G401 (cell line): ENCODE results near the gene RGS7BP. TPM values are rescaled to one million over a fixed set of nuclear protein-coding genes. Genes with fewer than 3 reads are reported as not detected.
A peak's percentile ranks its signal among the peaks of the same experiment; 100 is the strongest.

Source experiments
- DNase-seq: peaks from one replicate; pipeline ENCODE4 v3.0.0-alpha.2; 2015; ENCODE audit warnings: low spot score
- in situ Hi-C: cut with HindIII; loops from 2 replicates; pipeline ENCODE4 v1.10.0; 2016; ENCODE audit warnings: low sequenced_read_pairs, mixed read lengths
- total RNA-seq: library from RNA; depleted of rRNA; stranded (reverse); fragments of >200 nt; shearing (Covaris generic); gene quantifications from 2 replicates; pipeline ENCODE4 v1.2.3, GENCODE V29; 2014; rRNA removed

The RGS7BP gene
- total RNA-seq, 1 experiment from 2014 or later = not detected

DNA sequence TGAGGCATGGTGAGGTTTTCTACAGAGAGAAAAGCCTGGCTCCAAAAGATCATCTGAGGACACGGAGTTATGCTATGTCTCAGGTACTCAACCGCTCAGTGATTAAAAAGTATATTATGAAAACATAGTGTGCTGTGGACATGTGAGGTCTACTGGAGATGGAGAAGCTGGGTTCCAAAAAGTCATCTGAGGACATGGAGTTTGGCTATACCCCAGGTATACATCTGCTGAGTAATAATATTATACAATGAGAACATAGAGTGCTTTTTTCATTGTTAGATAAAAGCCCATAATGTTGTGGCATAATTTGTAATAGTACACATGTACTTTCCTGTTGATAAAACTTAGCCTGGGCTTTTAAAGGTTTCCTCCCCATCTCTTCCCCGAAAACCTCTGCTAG, 113.8 kb downstream of the RGS7BP start:
- in situ Hi-C loops = no loop called here
- DNase-seq = no peak

DNA sequence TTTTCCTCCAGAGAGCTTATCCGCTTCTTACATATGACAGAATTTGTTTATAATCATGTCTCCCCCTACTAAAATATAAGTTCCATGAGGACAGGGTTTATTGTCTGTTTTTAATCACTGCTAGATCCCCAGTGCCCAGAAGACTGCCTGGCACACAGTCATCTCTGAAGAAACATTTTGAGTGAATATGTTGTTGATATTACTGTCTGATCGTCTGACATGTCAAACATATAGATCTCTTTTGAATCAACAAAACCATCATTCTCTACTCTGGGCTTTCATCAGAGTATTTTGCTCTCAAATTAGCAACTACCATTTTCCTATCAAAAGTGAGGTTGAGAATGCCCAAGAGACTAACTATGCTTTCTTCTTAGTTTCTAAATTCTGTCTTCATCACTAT, 117.2 kb downstream of the RGS7BP start:
- in situ Hi-C loops = no loop called here
- no peak for DNase-seq

DNA sequence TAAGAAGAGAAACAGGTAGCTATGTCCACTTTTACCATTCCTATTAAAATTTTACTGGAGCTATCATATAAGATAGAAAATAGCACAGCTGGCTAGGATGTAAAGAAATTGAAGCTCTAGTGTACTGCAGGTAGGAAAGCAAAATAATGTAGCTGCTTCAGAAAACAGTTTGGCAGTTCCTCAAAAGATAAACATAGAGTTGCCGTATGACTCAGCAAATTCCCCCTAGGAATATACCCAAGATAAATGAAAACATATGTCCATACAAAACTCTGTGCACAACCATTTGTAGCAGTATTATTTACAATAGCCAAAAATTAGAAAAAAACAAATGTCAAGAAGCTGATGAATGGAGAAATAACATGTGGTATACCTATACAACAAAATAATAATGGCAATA, 119.9 kb downstream of the RGS7BP start:
- DNase-seq = no peak
- in situ Hi-C loops = no loop called here

DNA sequence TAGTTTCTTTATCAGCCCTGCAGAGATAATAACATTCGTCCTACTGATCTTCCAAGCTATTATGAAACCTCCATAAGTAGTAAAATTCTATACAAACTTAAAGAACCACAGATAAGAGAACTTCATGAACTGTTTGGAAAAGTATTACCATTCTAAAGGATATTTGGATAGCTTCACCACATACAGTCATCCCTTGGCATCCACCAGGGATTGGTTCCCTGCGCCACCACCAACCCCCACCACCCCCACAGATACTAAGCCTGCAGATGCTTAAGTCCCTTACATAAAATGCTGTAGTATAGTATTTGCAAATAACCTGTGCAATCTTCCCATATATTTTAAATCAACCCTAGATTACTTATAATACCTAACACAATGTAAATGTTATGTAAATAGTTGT, 123.1 kb downstream of the RGS7BP start:
- in situ Hi-C loops = no loop called here

DNA sequence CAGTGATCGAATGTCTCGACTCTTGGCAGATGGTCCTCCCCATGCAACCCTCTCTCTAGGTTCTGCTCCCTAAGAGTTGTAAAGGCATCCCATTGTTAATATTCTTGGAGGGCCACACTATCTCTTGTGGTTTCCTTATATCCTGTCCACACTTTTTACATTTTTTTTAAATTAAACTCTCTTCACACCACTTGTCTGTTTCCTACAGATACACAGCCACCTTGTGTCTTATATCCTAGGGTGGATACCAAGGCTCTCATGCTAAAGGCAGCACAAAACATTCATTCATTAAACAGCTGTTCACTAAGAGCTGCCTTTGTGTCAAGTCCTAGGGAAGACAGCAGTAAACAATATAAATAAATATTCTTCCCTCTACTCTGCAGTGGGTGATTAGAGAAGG, 124.0 kb downstream of the RGS7BP start:
- no peak for DNase-seq
- in situ Hi-C loops = no loop called here

More for the DNA sequence above, 123.1 kb downstream of the RGS7BP start:
- DNase-seq = no peak

DNA sequence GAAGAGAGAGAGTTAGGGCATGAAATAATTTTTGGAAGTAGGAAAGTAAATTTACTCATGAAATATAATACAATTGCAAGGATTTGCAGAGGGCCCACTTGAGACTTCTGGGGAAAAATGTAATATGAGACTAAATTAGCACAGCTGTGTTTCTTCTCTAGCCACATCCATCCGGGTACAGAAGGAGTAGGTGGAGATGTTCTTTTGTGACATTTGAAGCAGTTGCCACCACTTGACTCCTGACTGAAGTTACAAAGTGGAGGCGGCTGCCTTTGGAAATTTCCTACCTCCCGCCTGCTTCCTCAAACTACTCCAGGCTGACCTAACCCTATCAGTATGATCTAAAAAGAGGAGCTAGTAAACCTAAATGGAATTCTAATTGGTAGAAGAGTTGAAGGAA, 126.4 kb downstream of the RGS7BP start:
- DNase-seq = no peak
- in situ Hi-C loops = no loop called here

DNA sequence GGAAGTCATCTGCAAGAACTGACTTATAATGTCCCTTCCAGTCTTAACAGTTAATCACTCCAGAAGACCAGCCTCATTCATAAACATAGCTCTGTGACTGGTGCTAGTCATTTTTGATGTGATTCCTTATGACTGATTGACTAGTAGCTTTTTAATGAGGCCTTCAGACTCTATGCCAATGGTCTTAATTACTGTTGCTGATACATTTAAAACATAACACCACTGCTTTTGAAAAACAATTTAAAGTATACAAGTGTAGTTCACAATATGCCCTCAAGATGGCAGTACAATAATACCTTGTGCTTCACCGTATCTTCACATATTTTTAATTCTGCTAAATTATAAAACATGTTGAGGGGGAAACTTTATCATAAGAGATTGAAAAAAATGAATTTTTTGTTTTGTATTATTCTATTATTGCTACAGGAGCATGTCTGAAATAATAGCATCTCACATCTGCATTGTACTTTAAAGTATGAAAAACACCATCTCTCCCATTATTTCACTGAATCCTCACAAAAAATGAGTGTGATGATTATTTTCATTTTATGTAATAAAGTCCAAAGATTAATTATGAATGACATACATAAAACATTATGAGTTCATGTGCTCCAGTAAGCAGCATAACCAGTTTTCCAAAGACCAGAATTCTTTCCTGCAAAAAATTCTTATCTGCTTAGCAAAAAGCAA, 129.3 kb downstream of the RGS7BP start:
- DNase-seq = peak; percentile 32
- in situ Hi-C loops = no loop called here

DNA sequence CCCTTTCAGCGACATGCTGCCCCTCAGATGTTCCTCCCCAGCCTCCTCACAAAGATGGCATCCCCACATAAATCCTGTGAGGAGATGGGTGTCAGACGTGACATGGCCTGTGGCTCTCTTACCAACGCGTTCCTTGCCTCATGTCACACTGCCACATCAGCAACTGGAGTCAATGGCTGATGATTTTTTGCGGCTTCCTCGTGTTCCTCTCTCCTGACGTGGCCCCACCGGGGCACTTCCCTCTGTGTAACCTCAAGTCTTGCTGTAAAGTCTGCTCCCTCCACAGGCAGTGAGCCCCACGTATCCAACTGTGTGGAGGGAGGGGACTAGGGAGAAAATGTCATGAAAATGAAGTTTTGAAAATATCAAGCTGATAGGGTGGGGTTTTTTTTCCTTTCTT, 131.3 kb downstream of the RGS7BP start:
- no peak for DNase-seq
- in situ Hi-C loops = no loop called here

DNA sequence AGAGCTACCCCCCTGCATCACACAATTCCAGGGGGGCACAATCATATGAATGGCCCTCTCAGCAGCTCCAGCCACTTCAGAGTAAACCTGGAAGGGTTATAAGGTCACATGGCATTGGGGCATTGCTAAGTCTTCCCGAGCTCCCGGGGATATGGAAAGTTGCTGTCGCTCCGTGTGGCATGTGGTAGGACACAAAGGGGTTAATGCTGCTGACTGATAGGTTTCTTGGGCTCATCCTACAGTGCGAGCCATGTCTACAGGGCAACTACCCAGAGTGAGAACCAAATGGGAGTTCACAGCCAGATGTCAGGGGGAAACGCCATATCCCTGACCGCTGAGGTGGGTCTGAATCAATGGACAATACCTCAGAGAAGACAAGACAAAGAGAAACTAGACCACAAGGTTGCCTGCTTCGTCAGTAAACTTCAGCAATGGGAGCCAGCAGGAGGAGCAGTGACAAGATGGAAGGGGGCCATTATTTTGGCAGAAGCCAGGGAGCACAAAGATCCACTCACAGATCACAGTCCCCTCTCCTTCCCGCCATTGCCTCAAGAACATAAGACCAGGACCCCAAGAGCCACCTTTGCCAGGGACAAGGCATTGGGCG, 132.1 kb downstream of the RGS7BP start:
- no peak for DNase-seq
- in situ Hi-C loops = no loop called here

DNA sequence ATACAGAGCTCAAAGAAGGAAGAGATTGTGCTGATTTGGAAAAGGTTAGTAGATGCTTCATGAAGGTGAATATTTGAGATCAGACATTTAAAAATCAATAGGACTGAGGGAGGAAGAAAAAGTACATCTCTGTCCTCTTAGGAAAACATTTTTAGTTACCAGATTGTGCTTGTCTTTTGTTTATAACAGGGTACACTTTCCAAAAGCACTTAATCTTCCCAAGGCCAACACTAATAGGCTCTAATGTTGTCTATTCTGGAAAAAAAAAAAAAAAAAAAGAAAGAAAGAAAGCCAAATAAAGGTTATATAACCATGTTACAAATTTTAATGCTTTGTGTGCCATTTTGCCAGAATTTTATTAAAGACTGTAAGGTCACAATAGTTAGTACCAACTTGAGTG, 139.0 kb downstream of the RGS7BP start:
- in situ Hi-C loops = no loop called here

DNA sequence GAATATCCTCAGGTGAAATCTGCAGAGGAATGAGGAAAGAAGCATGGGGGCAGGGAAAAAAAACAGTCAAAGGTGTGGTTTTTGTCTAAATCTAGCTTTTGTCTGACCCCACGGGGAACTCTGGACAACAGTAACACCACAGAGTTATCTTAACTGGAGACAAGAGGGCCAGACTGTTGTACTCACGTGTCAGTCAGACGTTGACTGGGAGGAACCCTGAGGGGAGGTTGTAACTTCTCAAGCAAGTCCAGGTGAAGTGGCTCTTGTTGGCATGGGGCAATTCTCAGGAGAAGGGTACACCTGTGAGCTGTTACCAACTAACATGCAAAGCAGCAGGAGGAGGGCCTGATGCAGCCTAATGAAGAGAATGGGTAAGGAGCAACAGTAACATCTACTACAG, 140.4 kb downstream of the RGS7BP start:
- no peak for DNase-seq
- in situ Hi-C loops = no loop called here

More for the DNA sequence above, 139.0 kb downstream of the RGS7BP start:
- DNase-seq = no peak

DNA sequence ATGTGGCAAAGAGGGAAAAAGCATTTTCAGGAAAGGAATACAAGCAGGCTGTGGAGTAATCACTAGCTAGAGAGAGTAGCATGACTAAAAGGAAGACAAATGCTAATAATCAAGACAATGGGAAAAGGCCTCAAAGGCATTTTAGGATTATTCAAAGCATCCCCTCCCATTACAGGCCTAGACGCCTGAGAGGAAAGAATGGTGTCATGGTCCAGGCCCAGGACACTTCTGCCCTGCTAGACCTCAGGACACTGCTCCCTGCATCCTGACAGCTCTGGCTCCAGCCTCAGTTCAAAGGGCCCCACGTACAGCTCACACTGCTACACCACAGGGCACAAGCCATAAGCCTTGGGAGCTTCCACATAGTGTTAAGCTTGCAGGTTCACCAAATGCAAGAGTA, 143.7 kb downstream of the RGS7BP start:
- no peak for DNase-seq
- in situ Hi-C loops = no loop called here

DNA sequence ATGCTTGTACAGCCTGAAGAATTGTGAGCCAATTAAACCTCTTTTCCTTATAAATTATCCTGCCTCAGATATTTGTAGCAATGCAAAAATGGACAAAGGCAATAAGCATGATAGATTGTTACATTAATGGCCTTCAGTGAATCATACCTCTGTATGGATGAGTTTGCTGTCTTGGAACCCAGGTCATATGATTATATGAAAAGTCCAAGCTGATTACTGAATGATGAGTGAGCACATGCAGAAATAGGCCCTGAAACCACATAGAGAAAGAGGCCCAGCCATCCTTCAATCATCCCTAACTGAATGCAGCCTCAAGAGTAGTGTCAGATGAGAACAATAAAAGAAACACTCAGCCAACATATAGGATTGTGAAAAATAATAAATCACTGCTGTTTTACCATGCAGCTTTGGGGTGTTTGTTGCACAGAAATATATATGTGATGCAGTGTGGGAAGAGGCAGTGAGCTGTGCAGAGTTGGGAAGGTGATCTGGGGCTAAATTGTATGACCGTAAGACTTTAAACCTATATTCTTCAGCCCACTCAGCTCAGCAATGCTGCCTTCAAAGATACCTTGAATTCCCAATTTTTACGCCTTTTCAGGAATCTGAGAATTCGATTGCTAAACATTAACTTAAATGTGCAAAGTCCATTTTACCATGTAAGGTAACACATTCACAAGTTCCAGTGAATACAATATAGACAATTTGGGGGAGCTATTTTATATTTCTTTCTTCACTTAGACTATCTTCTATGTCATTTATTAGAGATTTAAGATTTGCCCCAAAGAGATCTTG, 148.1 kb downstream of the RGS7BP start:
- in situ Hi-C loops = no loop called here
- DNase-seq = no peak

DNA sequence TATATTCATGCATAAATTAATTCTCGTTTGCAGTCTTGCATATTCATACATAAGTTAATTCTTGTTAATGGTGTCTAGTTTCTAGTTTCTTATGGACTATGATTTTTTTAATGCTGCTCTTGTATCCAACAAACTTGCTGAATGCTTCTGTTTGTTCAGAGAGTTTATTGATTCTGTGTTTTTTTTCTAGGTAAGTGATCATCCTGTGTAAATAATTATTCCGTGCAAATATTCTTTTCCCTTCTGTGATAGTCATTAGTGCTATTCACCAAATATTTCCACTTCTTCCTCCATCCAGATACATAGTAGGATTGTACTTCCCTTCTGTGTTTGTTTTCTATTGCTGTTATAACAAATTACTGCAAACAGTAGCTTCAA, 148.7 kb downstream of the RGS7BP start:
- DNase-seq = no peak
- in situ Hi-C loops = no loop called here

DNA sequence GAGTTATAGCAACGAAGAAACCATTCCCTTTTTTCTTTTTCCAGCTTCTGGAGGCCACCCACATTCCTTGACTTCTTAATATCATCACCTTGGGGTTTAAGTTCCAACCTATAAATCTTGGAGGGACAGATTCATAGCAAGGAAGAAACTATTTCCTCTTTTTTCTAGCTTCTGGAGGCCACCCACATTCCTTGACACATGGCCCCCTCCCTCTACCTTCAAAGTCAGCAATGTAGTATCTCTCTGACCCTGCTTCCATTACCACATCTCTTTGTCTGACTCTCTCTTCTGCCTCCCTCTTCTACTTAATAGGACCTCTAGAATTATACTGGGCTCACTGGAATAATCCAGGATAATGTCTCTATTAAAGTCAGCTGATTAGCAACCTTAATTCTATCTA, 149.8 kb downstream of the RGS7BP start:
- no peak for DNase-seq
- in situ Hi-C loops = no loop called here

DNA sequence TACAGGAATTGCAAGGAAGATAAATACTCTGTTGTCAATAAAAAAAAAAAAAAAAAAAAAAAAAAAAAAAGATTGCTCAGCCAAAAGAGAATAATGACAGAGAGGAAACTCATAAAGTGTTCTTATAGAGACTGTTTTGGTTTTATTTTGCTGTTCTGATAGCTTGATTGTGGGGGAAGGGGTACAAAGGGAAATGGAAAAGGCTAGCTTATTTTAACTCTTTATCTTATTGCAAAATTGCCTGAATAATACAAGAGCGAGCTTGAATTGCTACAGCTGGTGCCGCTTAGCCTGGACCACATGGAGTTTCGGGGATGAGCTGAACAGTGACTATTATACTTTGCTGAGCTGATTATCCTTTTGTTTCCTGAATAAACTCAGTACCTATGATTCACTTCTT, 153.5 kb downstream of the RGS7BP start:
- in situ Hi-C loops = no loop called here
- no peak for DNase-seq

Other genes with a start within 250 kb of the RGS7BP start
- gene SHISAL2B, start 184.5 kb downstream of the RGS7BP start, total RNA-seq = 4.9 and 5.1 TPM in 2 replicates